Measurements from ENCODE around the gene P2RX6.

Gene P2RX6

GRCh38 chr22:20979940-20980453, 35.0 kb upstream of the P2RX6 start:
- no peak for DNase-seq (ENCODE audit: low spot score)

DNA sequence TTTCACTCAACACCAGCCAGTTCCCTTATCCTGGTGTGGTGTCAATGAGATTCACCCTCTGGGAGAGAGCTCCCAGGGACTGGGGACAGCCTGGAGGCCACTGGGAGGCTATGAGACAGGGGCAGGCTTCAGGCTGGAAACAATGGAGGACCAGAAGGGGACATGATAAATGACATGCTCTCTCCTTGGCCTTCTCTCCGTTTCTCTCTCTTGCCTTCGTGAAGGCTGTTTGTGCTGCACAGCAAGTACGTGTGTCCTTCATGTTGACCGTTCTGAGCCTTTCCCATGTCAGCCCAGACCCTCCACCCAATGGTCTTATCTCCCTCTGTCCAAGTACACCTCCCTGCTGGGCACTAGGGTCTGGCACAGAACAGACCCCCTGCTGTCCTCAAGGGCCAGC, 34.4 kb upstream of the P2RX6 start:
- no peak for DNase-seq (ENCODE audit: low spot score)

GRCh38 chr22:20980938-20981722, 33.8 kb upstream of the P2RX6 start:
- no peak for DNase-seq (ENCODE audit: low spot score)

GRCh38 chr22:20981787-20982562, 33.0 kb upstream of the P2RX6 start, which contains the start of gene LZTR1:
Gene LZTR1, plus strand, starts transcription at chr22:20982297. Its CDS starts 75 bp downstream, at chr22:20982372.
- peak; percentile 95 for DNase-seq (ENCODE audit: low spot score)

- DNase-seq (ENCODE audit: low spot score), result no peak
Measured at GRCh38 chr22:20982563-20982882, 32.4 kb upstream of the P2RX6 start.

GRCh38 chr22:20983081-20983771, 31.7 kb upstream of the P2RX6 start:
- DNase-seq (ENCODE audit: low spot score), result no peak

GRCh38 chr22:20985720-20986119, 29.2 kb upstream of the P2RX6 start:
- DNase-seq (ENCODE audit: low spot score), result no peak

DNA sequence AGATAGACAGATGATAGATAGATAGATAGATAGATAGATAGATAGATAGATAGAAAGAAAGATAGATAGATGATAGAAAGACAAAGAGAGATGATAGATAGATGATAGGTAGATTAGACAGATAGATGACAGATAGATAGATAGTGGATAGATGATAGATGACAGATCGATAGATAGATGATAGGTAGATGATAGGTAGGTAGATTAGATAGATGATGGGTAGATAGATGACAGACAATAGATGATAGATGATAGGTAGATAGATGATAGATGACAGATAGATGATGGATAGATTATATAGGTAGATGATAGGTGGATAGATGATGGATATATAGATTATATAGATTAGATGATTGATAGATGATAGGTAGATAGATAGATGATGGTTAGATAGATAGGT, 28.6 kb upstream of the P2RX6 start:
- no peak for DNase-seq (ENCODE audit: low spot score)

DNA sequence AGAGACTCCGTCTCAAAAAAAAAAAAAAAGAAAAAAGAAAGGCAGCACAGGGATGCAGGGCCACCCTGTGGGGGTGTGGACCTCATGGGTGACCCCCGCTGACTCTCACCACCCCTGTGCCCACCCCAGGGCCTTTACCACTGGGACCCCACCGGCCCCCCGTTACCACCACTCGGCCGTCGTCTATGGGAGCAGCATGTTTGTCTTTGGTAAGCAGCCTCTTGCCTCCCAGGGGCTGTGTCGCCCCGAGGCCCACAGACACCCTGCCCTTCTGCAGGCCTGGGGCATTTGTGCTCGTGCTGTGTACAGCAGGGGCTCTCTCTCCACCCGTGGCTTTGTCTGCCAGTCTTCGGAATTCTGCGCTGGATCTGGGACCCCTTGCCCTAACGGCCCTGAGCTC, 27.6 kb upstream of the P2RX6 start:
- DNase-seq (ENCODE audit: low spot score), result no peak

GRCh38 chr22:20988573-20989322, 26.2 kb upstream of the P2RX6 start:
- DNase-seq (ENCODE audit: low spot score), result no peak

DNA sequence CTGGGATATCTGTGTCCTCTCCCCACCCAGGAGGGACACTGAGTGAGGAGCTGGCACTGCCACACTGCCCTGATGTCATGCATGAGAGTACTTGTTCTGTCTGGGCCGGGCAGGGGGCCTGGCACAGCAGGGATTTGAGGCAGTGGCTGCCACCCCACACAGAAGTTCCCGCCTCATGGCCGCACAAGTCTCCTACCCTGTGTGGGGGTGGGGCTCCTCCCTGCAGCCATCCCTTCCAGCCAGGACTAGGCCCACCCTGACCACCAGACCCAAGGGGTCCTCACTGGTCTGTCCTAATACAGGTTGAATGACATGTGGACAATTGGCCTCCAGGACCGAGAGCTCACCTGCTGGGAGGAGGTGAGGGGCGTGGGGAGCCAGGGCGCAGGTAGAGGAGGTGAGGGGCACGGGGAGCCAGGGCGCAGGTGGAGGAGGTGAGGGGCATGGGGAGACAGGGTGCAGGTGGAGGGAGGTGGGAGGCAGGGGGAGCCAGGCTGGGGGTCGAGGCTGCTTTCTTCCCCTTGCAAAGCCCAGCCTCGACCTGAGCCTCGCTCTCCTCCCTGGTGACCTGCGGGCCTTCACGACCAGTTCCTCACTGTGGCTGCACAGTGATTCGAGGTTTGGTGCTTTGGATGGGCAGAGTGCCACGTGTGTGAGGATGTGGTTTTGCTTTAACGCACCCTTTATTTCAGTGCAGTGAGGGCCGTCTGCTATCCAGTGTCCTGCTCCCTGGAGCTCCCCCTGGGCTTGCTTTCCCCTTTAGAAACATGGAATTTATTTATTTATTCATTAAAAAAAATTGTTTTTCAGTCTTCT, 25.4 kb upstream of the P2RX6 start:
- no peak for DNase-seq (ENCODE audit: low spot score)

GRCh38 chr22:20990184-20991180, 24.5 kb upstream of the P2RX6 start:
- DNase-seq (ENCODE audit: low spot score), result no peak

DNA sequence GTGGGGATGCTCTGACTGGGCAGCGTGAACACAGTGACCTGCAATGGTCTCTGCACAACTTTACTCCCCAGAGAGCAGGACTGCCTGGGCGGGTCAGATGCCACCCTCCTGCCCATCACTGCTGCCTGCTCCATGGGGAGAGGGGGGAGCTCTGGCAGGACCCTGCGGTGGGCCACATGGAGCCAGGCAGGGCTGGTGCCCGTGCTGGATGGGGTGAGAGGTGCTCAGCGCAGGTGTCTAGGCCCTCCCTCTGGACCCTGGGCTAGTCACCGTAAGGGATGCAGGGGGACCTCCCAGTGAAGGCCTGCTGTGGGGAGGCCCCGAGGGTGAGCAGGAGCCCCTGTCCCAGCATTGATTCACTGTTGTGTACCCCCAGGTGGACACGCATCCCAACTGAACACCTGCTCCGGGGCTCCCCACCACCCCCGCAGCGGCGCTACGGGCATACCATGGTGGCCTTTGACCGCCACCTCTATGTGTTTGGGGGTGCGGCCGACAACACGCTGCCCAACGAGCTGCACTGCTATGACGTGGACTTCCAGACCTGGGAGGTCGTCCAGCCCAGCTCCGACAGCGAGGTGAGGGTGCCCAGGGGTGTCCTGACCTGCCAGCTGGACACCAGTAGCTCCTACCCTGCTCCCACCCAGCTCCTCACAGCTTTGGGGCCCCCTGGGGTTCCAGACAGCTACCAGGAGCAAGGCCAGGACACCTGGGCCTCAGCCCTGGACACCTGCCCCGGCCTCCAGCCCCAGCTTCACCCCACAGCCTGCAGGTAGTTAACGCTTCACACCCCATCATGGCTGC, 23.5 kb upstream of the P2RX6 start:
- no peak for DNase-seq (ENCODE audit: low spot score)

- DNase-seq (ENCODE audit: low spot score), result no peak
Measured at GRCh38 chr22:20992056-20992442, 22.9 kb upstream of the P2RX6 start.

DNA sequence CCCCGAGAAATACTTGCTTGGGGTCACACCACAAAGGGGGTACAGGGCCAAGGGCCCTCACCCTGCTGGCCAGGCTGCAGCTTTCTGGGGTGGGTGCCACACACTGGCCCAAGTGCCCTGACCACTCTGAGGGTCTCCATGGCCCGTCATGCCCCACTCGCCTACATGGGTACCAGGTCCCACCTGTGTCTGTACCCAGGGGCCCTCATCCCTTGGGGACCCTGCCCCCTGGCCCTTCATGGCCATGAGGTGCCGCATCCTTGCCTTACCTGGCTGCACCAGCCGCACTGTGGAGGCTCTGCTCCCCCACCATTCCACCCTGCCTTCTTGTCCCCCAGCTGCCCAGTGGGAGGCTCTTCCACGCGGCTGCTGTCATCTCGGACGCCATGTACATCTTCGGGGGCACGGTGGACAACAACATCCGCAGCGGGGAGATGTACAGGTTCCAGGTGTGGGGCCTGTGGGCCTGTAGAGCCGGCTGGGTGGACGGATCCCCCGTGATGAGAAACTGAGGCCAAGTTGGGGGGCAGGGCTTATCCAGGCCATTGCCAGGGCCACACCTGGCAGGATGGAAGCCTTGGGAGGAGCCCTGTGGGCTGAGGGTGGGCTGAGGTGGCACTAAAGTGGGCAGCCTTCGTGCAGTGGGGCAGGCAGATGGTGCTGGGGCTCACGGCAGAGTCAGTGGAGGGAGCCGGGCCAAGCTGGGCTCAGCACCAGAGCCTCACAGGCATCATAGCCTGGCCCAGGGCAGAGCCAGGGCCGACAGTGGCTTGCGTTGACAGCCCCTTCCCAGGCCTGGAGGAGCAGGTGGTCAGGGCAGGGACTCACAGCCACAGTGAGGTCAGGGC, 22.3 kb upstream of the P2RX6 start:
- DNase-seq (ENCODE audit: low spot score), result no peak

DNA sequence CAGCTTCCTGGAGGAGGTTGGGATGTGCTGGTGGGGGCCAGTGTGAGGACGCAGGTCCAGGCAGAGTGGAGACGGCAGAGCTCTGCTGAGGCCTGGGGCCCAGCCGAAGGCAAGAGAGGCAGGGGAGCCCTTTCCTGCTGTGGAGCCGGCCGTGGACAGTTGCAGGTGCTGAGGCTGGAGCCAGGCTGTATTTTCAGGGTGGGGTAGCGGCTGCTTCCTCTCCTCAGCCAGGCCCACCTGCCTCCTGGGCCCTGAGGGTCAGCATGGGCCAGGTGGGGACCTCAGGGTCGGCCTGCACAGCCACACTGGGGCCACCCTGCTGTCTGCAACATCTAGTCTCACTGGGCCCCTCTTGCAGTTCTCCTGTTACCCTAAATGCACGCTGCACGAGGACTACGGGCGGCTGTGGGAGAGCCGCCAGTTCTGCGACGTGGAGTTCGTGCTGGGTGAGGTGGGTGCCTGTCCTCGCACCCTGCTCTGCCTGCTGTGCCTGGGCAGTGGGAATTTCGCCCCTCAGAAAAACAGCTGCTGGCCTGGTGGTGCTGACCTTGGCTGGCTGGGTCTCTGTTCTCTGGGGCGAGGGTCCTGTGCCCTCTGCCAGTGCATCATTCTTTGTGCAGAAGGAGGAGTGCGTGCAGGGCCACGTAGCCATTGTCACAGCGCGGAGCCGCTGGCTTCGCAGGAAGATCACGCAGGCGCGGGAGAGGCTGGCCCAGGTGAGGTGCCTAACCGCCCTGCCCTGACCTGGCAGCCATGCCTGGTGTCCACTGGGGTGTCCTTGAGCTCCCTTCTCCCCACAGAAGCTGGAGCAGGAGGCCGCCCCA, 21.4 kb upstream of the P2RX6 start:
- no peak for DNase-seq (ENCODE audit: low spot score)
